GM23338 (cell line): ENCODE measurements around the gene ATG2A. TPM values are rescaled to one million over a fixed set of nuclear protein-coding genes. Genes with fewer than 3 reads are reported as not detected.
A peak's percentile ranks its signal among the peaks of the same experiment; 100 is the strongest.

Experiments
- ATAC-seq: fragments of 200-7000 bp; cut with Tn5 transposase; 3 replicates; pipeline ENCODE4 v1.9.1; 2020
- DNase-seq: peaks from one replicate; pipeline ENCODE4 v3.0.0-alpha.2; 2015; ENCODE audit warnings: low spot score
- H2AFZ ChIP-seq: fragments of 200-600 bp; sonication (generic); 2 replicates; pipeline ENCODE4 v1.8.0; 2016; ENCODE audit warnings: antibody characterized with exemption, mild to moderate bottlenecking, moderate library complexity
- H3F3A ChIP-seq: fragments of 200-600 bp; sonication (generic); replicated peaks from 2 replicates; pipeline ENCODE4 v1.8.0; 2017; ENCODE audit warnings: antibody characterized with exemption, mixed run types, low read depth
- H3K27ac ChIP-seq: fragments of 200-600 bp; sonication (generic); 2 replicates; pipeline ENCODE4 v1.6.1; 2016; ENCODE audit warnings: low read depth
- H3K27me3 ChIP-seq: fragments of 200-600 bp; sonication (generic); 2 replicates; pipeline ENCODE4 v1.8.0; 2016; ENCODE audit warnings: mild to moderate bottlenecking, mixed run types, moderate library complexity; ENCODE audit not compliant: insufficient read depth
- H3K36me3 ChIP-seq: fragments of 200-600 bp; sonication (generic); 2 replicates; pipeline ENCODE4 v1.8.0; 2016; ENCODE audit warnings: mild to moderate bottlenecking; ENCODE audit not compliant: insufficient read depth
- H3K4me1 ChIP-seq: fragments of 200-600 bp; sonication (generic); 2 replicates; pipeline ENCODE4 v1.8.0; 2016; ENCODE audit warnings: mild to moderate bottlenecking, moderate library complexity; ENCODE audit not compliant: insufficient read depth
- H3K4me2 ChIP-seq: fragments of 200-600 bp; sonication (generic); 2 replicates; pipeline ENCODE4 v1.7.1; 2017; ENCODE audit warnings: mixed run types
- H3K4me3 ChIP-seq: fragments of 200-600 bp; sonication (generic); 2 replicates; pipeline ENCODE4 v1.6.1; 2016; ENCODE audit warnings: mixed run types
- H3K79me2 ChIP-seq: fragments of 200-600 bp; sonication (generic); replicated peaks from 2 replicates; pipeline ENCODE4 v1.8.0; 2017; ENCODE audit warnings: mild to moderate bottlenecking; ENCODE audit not compliant: insufficient read depth
- H3K9me2 ChIP-seq: fragments of 200-600 bp; sonication (generic); 2 replicates; pipeline ENCODE4 v1.8.0; 2017; ENCODE audit not compliant: insufficient read depth
- H4K20me1 ChIP-seq: fragments of 200-600 bp; sonication (generic); replicated peaks from 2 replicates; pipeline ENCODE4 v1.8.0; 2017; ENCODE audit warnings: mild to moderate bottlenecking; ENCODE audit not compliant: insufficient read depth
- H3K27ac Mint-ChIP-seq: 2 replicates; pipeline ENCODE4 v1.8.0; 2020; ENCODE audit warnings: inconsistent platforms, mild to moderate bottlenecking, moderate library complexity, mixed read lengths
- H3K27me3 Mint-ChIP-seq: 3 replicates; pipeline ENCODE4 v1.8.0; 2022; ENCODE audit warnings: low read depth, mild to moderate bottlenecking, moderate library complexity, mixed read lengths, inconsistent platforms; ENCODE audit not compliant: insufficient read depth, poor library complexity
- H3K36me3 Mint-ChIP-seq: 3 replicates; pipeline ENCODE4 v1.8.0; 2021; ENCODE audit warnings: low read depth, mild to moderate bottlenecking, inconsistent platforms, moderate library complexity, mixed read lengths
- H3K4me1 Mint-ChIP-seq: 3 replicates; pipeline ENCODE4 v1.8.0; 2020; ENCODE audit warnings: mild to moderate bottlenecking, inconsistent platforms, mixed read lengths
- H3K4me3 Mint-ChIP-seq: 3 replicates; pipeline ENCODE4 v1.8.0; 2021; ENCODE audit warnings: moderate library complexity, mild to moderate bottlenecking, inconsistent platforms, mixed read lengths
- H3K9me3 Mint-ChIP-seq: 3 replicates; pipeline ENCODE4 v1.8.0; 2020; ENCODE audit warnings: moderate library complexity, mild to moderate bottlenecking, inconsistent platforms, mixed read lengths
- CREB1 ChIP-seq: fragments of 250-450 bp; sonication (Bioruptor Pico); IDR thresholded peaks from 2 replicates; pipeline ENCODE4 v1.5.0; 2020; ENCODE audit warnings: low read depth, mild to moderate bottlenecking, moderate library complexity
- CTCF ChIP-seq, 2 experiments: fragments of 200-600 bp in 1 of 2; sonication (generic) in 1 of 2; conservative IDR thresholded peaks; 2 replicates each; pipeline versions ENCODE4 v1.5.1 to v1.6.1; 2016 to 2017; ENCODE audit warnings: antibody characterized with exemption in 2 of 2, low read depth in 2 of 2, mild to moderate bottlenecking in 2 of 2, moderate library complexity in 1 of 2
- ETS1 ChIP-seq: IDR thresholded peaks from 2 replicates; pipeline ENCODE4 v1.6.1; 2016; ENCODE audit warnings: antibody characterized with exemption
- EZH2 ChIP-seq: fragments of 200-600 bp; sonication (generic); IDR thresholded peaks from one replicate; pipeline ENCODE4 v1.8.0; 2017; ENCODE audit warnings: antibody characterized with exemption, mild to moderate bottlenecking, low read depth; ENCODE audit not compliant: unreplicated experiment
- EZH2phosphoT487 ChIP-seq: fragments of 200-600 bp; sonication (generic); IDR thresholded peaks from one replicate; pipeline ENCODE4 v1.8.1; 2018; ENCODE audit warnings: antibody characterized with exemption; ENCODE audit not compliant: unreplicated experiment
- JUNB ChIP-seq: IDR thresholded peaks from one replicate; pipeline ENCODE4 v1.6.1; 2016; ENCODE audit warnings: antibody characterized with exemption; ENCODE audit not compliant: unreplicated experiment
- NANOG ChIP-seq: IDR thresholded peaks from 2 replicates; pipeline ENCODE4 v1.6.1; 2016; ENCODE audit warnings: antibody characterized with exemption, borderline replicate concordance
- POLR2AphosphoS5 ChIP-seq: IDR thresholded peaks from 2 replicates; pipeline ENCODE4 v1.6.1; 2016; ENCODE audit warnings: antibody characterized with exemption, low read depth
- STAT1 ChIP-seq: IDR thresholded peaks from one replicate; pipeline ENCODE4 v1.6.1; 2016; ENCODE audit warnings: antibody characterized with exemption; ENCODE audit not compliant: unreplicated experiment
- ZNF114 ChIP-seq: fragments of 250-450 bp; sonication (Bioruptor Pico); IDR thresholded peaks from 2 replicates; pipeline ENCODE4 v1.5.0; 2020; ENCODE audit warnings: mild to moderate bottlenecking, moderate library complexity
- ZNF331 ChIP-seq: fragments of 250-450 bp; sonication (Bioruptor Pico); IDR thresholded peaks from 2 replicates; pipeline ENCODE4 v1.5.0; 2020; ENCODE audit warnings: low read depth, mild to moderate bottlenecking, moderate library complexity
- ZNF462 ChIP-seq: fragments of 250-450 bp; sonication (Bioruptor Pico); IDR thresholded peaks from 2 replicates; pipeline ENCODE4 v1.5.0; 2020; ENCODE audit warnings: mild to moderate bottlenecking, moderate library complexity
- polyA plus RNA-seq: library from polyadenylated mRNA; unstranded; fragments of >200 nt; fragmentation: Nextera tagmentation; extraction: Ambion mirVana; gene quantifications from 2 replicates; pipeline ENCODE4 v1.2.1, GENCODE V29; 2016
- total RNA-seq: library from RNA; depleted of rRNA; stranded (reverse); fragments of >200 nt; shearing (Covaris generic); gene quantifications from 2 replicates; pipeline ENCODE4 v1.2.3, GENCODE V29; 2014

The ATG2A gene
- total and polyA plus RNA-seq, 2 experiments from 2014 or later: 8.7 to 31.7 TPM

GRCh38 chr11:64855596-64856304 is 61.3 kb downstream of the ATG2A start (continued):
- no peak for TF ChIP-seq ZNF462 (CRISPR knock-in tag)
- TF ChIP-seq ZNF114: no peak
- no peak for TF ChIP-seq ZNF331

GRCh38 chr11:64854534-64855502 is 62.2 kb downstream of the ATG2A start:
- Histone ChIP-seq H3K27ac (no peak overlapping the region), H2AFZ (no peak overlapping the region), H3K36me3 (no peaks in the 10 kb centered on the region), H3F3A (no peaks in the 10 kb centered on the region), H4K20me1 (no peaks in the 10 kb centered on the region), H3K4me2 (no peak overlapping the region), H3K79me2 (no peaks in the 10 kb centered on the region), H3K4me3 (no peak overlapping the region), H3K27me3 (no peaks in the 10 kb centered on the region), H3K4me1 (peaks cover 4% of the 10 kb centered on the region; the same call in 1 of the 2 replicates), H3K9me2 (no peaks in the 10 kb centered on the region)
- Mint-ChIP-seq H3K4me1 (peaks cover 19% of the 10 kb centered on the region), H3K4me3 (no peak overlapping the region; the same call in 2 of the 3 replicates), H3K36me3 (no peaks in the 10 kb centered on the region; the same call in 2 of the 3 replicates), H3K27me3 (peaks cover 10% of the 10 kb centered on the region), H3K27ac (peak overlapping the region; percentile 66; the same call in 1 of the 2 replicates), H3K9me3 (no peaks in the 10 kb centered on the region)
- DNase-seq: no peak
- no peak; the same call in 2 of the 3 replicates for ATAC-seq
- TF ChIP-seq EZH2 (no peak), CTCF (conservative IDR thresholded peaks at IDR 0.05; ENCODE audit: low read depth in 2 of 2) (no peak), POLR2AphosphoS5 (no peak), JUNB (no peak), ETS1 (no peak), ZNF114 (no peak), NANOG (no peak), STAT1 (no peak), ZNF331 (no peak), CREB1 (CRISPR knock-in tag) (no peak), EZH2phosphoT487 (no peak)
